HEK293 (cell line): ENCODE data around the gene CADM1.

ENCODE experiments used
- GFI1B ChIP-seq: fragments of 450-650 bp; formaldehyde crosslinking; IDR thresholded peaks from 2 replicates; pipeline ENCODE4 v1.5.1; 2016; ENCODE audit warnings: missing biosample characterization, missing genetic modification characterization
- OVOL3 ChIP-seq: fragments of 450-650 bp; formaldehyde crosslinking; IDR thresholded peaks from 2 replicates; pipeline ENCODE4 v1.5.1; 2016; ENCODE audit warnings: missing biosample characterization, missing genetic modification characterization

DNA sequence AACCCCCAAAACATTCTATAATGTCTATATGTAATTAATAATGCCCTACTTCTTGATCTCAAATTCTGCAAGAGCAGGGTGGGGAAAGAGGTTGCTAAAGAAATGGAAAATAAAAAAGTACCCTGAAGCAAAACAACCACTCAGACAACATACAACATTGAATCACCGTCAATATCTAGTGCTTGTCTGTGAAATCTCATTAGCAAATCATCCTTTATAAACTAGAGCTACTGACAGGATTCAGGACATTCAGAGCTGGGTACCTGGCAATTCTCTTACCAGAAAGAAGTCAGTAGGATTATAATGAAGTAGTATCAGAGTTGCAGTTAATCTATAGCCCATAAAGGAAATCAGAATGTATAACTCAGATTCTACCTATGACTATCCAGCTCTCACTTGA, 143.2 kb downstream of the CADM1 start:
- no peak for TF ChIP-seq OVOL3
- no peak for TF ChIP-seq GFI1B
